ENCODE data around the gene RTL1. TPM values are rescaled to one million over a fixed set of nuclear protein-coding genes. Genes with fewer than 3 reads are reported as not detected.

Gene RTL1
- total and polyA plus RNA-seq, 2 donors (not counting 3 experiments of a cell fraction or from before 2014, with no cell fraction given) = not detected

DNA sequence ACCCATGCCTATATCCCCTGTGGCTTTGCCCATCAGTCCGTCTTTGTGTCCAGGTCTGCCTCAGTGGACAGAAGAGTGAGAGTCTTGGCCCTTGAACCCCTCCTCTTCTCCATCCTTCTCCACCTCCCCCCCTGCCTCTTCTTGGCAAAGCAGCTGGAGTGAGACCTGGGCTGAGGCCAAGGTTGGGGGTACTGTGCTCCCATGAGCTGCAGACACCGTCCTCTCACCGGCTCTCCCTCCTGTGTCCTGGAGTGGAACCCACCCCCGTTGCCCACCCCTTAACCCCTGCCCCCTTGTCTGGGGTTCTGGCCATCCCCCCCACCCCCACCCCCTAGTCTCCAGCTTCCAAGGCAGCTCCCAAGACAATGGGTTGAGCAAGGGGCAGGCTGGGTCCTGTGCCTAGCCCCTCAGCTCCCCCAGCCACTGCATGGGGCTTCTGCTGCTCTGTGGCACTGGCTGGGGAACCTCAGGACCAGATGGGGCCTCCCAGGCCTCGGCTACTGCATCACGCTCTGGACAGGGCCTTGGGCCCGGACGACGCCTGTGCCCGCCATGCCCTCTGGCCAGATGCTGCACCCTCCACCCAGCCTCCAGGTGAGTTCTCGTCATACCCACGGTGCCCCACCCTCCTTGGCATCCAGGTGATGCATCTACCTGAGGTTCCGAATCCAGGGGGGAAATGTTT lies 35.7 kb downstream of the RTL1 start:
- BruUV-seq (replicated peaks) = no TSS peak
- POLR2A ChIA-PET = no interaction called here
- dilution Hi-C loops (cut with MboI; ENCODE audit: extremely low pct_ligation_motif_present, low sequenced_read_pairs) (no loop called here), intact Hi-C loops (cut with micrococcal nuclease) (no loop called here)
- no peaks in the 10 kb centered on the region for H4K20me1 ChIP-seq (replicated peaks; ENCODE audit: control insufficient read depth, extremely low read depth, insufficient read depth, low read length)
- H3K4me2 ChIP-seq (ENCODE audit: insufficient read depth, low read length) = no peak overlapping the region
- H3K9me1 ChIP-seq (replicated peaks; ENCODE audit: control insufficient read depth, extremely low read depth, insufficient read depth, low read length) = no peaks in the 10 kb centered on the region
- CTCF ChIA-PET = no interaction called here
- no peak overlapping the region for H3K9ac ChIP-seq (replicated peaks; ENCODE audit: extremely low read depth, insufficient read depth, low read length)
- H3K27me3 ChIP-seq (ENCODE audit: control insufficient read depth in 2 of 2, insufficient read depth in 2 of 2, low read length in 2 of 2) = no peaks in the 10 kb centered on the region
- no peaks in the 10 kb centered on the region for H3K4me1 ChIP-seq (ENCODE audit: control insufficient read depth, extremely low read depth, insufficient read depth, low read length)
- no peak overlapping the region for H3K27ac ChIP-seq (ENCODE audit: insufficient read depth, low read depth, low read length)
- H3K36me3 ChIP-seq (ENCODE audit: control insufficient read depth in 2 of 2, extremely low read depth in 1 of 2, insufficient read depth in 2 of 2, low read length in 2 of 2) = peaks cover 0 to 14% of the 10 kb centered on the region in 2 experiments
- FAIRE-seq = no peak
- no peaks in the 10 kb centered on the region for H3K79me2 ChIP-seq (ENCODE audit: control insufficient read depth, insufficient read depth, low read length)
- H3K9me3 ChIP-seq (replicated peaks; ENCODE audit: control insufficient read depth, insufficient read depth, low read length) = no peaks in the 10 kb centered on the region
- no peak overlapping the region for H2AFZ ChIP-seq (ENCODE audit: low read depth, low read length)
- H3K4me3 ChIP-seq (replicated peaks in 1 of 3; ENCODE audit: insufficient read depth in 1 of 3, low read depth in 1 of 3, low read length in 3 of 3) = no peak overlapping the region
- no peak for DNase-seq (ENCODE audit: low read depth, low spot score)
- TF ChIP-seq JUN (IDR thresholded peaks at IDR 0.05; ENCODE audit: borderline replicate concordance, insufficient read depth, insufficient read length, low read depth) (no peak), POLR2AphosphoS5 (IDR thresholded peaks at IDR 0.05; ENCODE audit: insufficient read depth, low read depth, low read length) (no peak), POLR2A (IDR thresholded peaks at IDR 0.05; ENCODE audit: low read depth, low read length) (no peak), MYC (IDR thresholded peaks at IDR 0.05; ENCODE audit: low read depth, low read length) (no peak), GATA2 (IDR thresholded peaks at IDR 0.05; ENCODE audit: insufficient read depth, insufficient read length, low read depth, low read length) (no peak), EZH2 (IDR thresholded peaks at IDR 0.05; ENCODE audit: borderline replicate concordance, low read depth, low read length, severe bottlenecking) (no peak), FOS (IDR thresholded peaks at IDR 0.05; ENCODE audit: borderline replicate concordance, insufficient read depth, low read length) (no peak)
- TF ChIP-seq, protein P1, sequence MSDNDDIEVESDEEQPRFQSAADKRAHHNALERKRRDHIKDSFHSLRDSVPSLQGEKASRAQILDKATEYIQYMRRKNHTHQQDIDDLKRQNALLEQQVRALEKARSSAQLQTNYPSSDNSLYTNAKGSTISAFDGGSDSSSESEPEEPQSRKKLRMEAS (IDR thresholded peaks at IDR 0.05; ENCODE audit: insufficient read depth, insufficient read length) = no peak
- TF ChIP-seq, protein P2, sequence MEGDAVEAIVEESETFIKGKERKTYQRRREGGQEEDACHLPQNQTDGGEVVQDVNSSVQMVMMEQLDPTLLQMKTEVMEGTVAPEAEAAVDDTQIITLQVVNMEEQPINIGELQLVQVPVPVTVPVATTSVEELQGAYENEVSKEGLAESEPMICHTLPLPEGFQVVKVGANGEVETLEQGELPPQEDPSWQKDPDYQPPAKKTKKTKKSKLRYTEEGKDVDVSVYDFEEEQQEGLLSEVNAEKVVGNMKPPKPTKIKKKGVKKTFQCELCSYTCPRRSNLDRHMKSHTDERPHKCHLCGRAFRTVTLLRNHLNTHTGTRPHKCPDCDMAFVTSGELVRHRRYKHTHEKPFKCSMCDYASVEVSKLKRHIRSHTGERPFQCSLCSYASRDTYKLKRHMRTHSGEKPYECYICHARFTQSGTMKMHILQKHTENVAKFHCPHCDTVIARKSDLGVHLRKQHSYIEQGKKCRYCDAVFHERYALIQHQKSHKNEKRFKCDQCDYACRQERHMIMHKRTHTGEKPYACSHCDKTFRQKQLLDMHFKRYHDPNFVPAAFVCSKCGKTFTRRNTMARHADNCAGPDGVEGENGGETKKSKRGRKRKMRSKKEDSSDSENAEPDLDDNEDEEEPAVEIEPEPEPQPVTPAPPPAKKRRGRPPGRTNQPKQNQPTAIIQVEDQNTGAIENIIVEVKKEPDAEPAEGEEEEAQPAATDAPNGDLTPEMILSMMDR (IDR thresholded peaks at IDR 0.05; ENCODE audit: extremely low read depth in 1 of 2, insufficient read depth in 1 of 2, low read depth in 1 of 2, low read length in 2 of 2) = no peak

Data from endothelial cell of umbilical vein (primary cell).